HL-60 (cell line): ENCODE data around the gene CDK15.
"Not testable (repeated sequence)": the region's sequence is repeated elsewhere in the genome, so short reads cannot be mapped to it uniquely, and the experiment has no call there.

Experiments used
- POLR2AphosphoS5 ChIP-seq: IDR thresholded peaks from 2 replicates; pipeline ENCODE4 v1.6.1; 2012; ENCODE audit warnings: low read depth
- TF ChIP-seq, protein P1 (sequence below): IDR thresholded peaks from one replicate; pipeline ENCODE4 v1.5.1; 2011; ENCODE audit warnings: low read length, control low read depth, inconsistent platforms; ENCODE audit not compliant: insufficient read depth

- TF ChIP-seq, protein P1, sequence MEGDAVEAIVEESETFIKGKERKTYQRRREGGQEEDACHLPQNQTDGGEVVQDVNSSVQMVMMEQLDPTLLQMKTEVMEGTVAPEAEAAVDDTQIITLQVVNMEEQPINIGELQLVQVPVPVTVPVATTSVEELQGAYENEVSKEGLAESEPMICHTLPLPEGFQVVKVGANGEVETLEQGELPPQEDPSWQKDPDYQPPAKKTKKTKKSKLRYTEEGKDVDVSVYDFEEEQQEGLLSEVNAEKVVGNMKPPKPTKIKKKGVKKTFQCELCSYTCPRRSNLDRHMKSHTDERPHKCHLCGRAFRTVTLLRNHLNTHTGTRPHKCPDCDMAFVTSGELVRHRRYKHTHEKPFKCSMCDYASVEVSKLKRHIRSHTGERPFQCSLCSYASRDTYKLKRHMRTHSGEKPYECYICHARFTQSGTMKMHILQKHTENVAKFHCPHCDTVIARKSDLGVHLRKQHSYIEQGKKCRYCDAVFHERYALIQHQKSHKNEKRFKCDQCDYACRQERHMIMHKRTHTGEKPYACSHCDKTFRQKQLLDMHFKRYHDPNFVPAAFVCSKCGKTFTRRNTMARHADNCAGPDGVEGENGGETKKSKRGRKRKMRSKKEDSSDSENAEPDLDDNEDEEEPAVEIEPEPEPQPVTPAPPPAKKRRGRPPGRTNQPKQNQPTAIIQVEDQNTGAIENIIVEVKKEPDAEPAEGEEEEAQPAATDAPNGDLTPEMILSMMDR: peak; percentile 15
- not testable (repeated sequence) for TF ChIP-seq POLR2AphosphoS5
Measured at GRCh38 chr2:201798914-201799285, 7.4 kb upstream of the CDK15 start.
